ENCODE data around the gene ZBTB17. TPM values are rescaled to one million over a fixed set of nuclear protein-coding genes. Genes with fewer than 3 reads are reported as not detected.

Gene ZBTB17
- total RNA-seq, 3 donors from 2014 or later: 21.9 to 40.3 (median 38.5) TPM

- intact Hi-C loops (cut with DNase I; ENCODE audit: low total_unique reads): no loop called here
- Histone ChIP-seq H3K9me3 (no peaks in the 10 kb centered on the region), H3K4me3 (peak overlapping the region; percentile 32 to 64 (median 48)), H3K27me3 (no peaks in the 10 kb centered on the region), H3K36me3 (no peaks in the 10 kb centered on the region), H3K27ac (peak overlapping the region; percentile 73 to 87), H3K4me1 (peaks cover 9% of the 10 kb centered on the region in 2 donors)
- TF ChIP-seq POLR2A (IDR thresholded peaks at IDR 0.05) (no peak), POLR2AphosphoS5 (IDR thresholded peaks at IDR 0.05) (peak in 1 of 3 donors; percentile 78)
- peak; percentile 44 to 69 for DNase-seq (ENCODE audit: low spot score in 2 of 2)
Observed at GRCh38 chr1:16013220-16013907, 37.5 kb upstream of the ZBTB17 start.

GRCh38 chr1:16012590-16013219 lies 36.8 kb upstream of the ZBTB17 start:
- intact Hi-C loops (cut with DNase I; ENCODE audit: low total_unique reads): no loop called here
- Histone ChIP-seq H3K9me3 (no peaks in the 10 kb centered on the region), H3K4me1 (peaks cover 4 to 6% of the 10 kb centered on the region in 2 donors), H3K27me3 (no peaks in the 10 kb centered on the region), H3K27ac (peak overlapping the region; percentile 73 to 87), H3K36me3 (no peaks in the 10 kb centered on the region), H3K4me3 (peak overlapping the region; percentile 32 to 64 (median 48))
- DNase-seq (ENCODE audit: low spot score in 2 of 2): peak; percentile 54 to 84
- TF ChIP-seq POLR2AphosphoS5 (IDR thresholded peaks at IDR 0.05) (no peak), CTCF (IDR thresholded peaks at IDR 0.05) (no peak), POLR2A (IDR thresholded peaks at IDR 0.05) (no peak)

- no peaks in the 10 kb centered on the region for H3K36me3 ChIP-seq
- no peaks in the 10 kb centered on the region for H3K9me3 ChIP-seq
- peaks cover 0 to 3% of the 10 kb centered on the region in 2 donors for H3K4me1 ChIP-seq
- intact Hi-C loops (cut with DNase I; ENCODE audit: low total_unique reads): no loop called here
- H3K4me3 ChIP-seq: peak overlapping the region in 1 of 3 donors; percentile 64
- H3K27me3 ChIP-seq: no peaks in the 10 kb centered on the region
- TF ChIP-seq POLR2AphosphoS5 (IDR thresholded peaks at IDR 0.05) (no peak), CTCF (IDR thresholded peaks at IDR 0.05) (no peak), POLR2A (IDR thresholded peaks at IDR 0.05) (no peak)
- no peak for DNase-seq (ENCODE audit: low spot score in 2 of 2)
- H3K27ac ChIP-seq: peak overlapping the region; percentile 73 to 87
Observed at GRCh38 chr1:16011936-16012589, 36.2 kb upstream of the ZBTB17 start.

GRCh38 chr1:16010837-16011236 lies 34.9 kb upstream of the ZBTB17 start:
- intact Hi-C loops (cut with DNase I; ENCODE audit: low total_unique reads): no loop called here
- Histone ChIP-seq H3K27ac (no peak overlapping the region), H3K9me3 (no peaks in the 10 kb centered on the region), H3K36me3 (no peaks in the 10 kb centered on the region), H3K4me3 (no peak overlapping the region), H3K4me1 (peaks cover 0 to 3% of the 10 kb centered on the region in 2 donors), H3K27me3 (no peaks in the 10 kb centered on the region)
- TF ChIP-seq CTCF (IDR thresholded peaks at IDR 0.05) (no peak), POLR2AphosphoS5 (IDR thresholded peaks at IDR 0.05) (no peak), POLR2A (IDR thresholded peaks at IDR 0.05) (no peak)
- no peak for DNase-seq (ENCODE audit: low spot score in 2 of 2)

GRCh38 chr1:16009678-16010077 lies 33.8 kb upstream of the ZBTB17 start:
- DNase-seq (ENCODE audit: low spot score in 2 of 2): no peak
- H3K27ac ChIP-seq: no peak overlapping the region
- intact Hi-C loops (cut with DNase I; ENCODE audit: low total_unique reads): loop anchor here (10.0 kb wide), 1 partner anchor 215 kb away; no protein-coding TSS in a partner anchor
- H3K9me3 ChIP-seq: no peaks in the 10 kb centered on the region
- no peaks in the 10 kb centered on the region for H3K27me3 ChIP-seq
- H3K4me3 ChIP-seq: no peak overlapping the region
- H3K36me3 ChIP-seq: no peaks in the 10 kb centered on the region
- no peak for TF ChIP-seq CTCF (IDR thresholded peaks at IDR 0.05)
- TF ChIP-seq POLR2A (IDR thresholded peaks at IDR 0.05): no peak
- TF ChIP-seq POLR2AphosphoS5 (IDR thresholded peaks at IDR 0.05): no peak
- H3K4me1 ChIP-seq: peaks cover 0 to 3% of the 10 kb centered on the region in 2 donors
